BJ (cell line): ENCODE data around the gene GTSE1. TPM values are rescaled to one million over a fixed set of nuclear protein-coding genes. Genes with fewer than 3 reads are reported as not detected.
"Not testable (repeated sequence)": the region's sequence is repeated elsewhere in the genome, so short reads cannot be mapped to it uniquely, and the experiment has no call there.

Experiments used
- CTCF ChIA-PET: fragments of 350-600 bp; formaldehyde crosslinking; extraction: SDS; loops from one replicate; lab custom pipeline; 2021; ENCODE audit warnings: antibody characterized with exemption, inconsistent platforms; lab: Yijun Ruan, JAX
- POLR2A ChIA-PET: fragments of 300-600 bp; sonication (Branson Sonifier 250); formaldehyde crosslinking; extraction: SDS; loops from one replicate; lab custom pipeline; 2021; ENCODE audit warnings: antibody characterized with exemption; lab: Charles Lee
- DNase-seq: peaks from one replicate; pipeline ENCODE4 v3.0.0-alpha.2; 2011; ENCODE audit warnings: low read depth
- H3K27me3 ChIP-seq: 2 replicates; pipeline ENCODE4 v1.6.0; 2011; ENCODE audit warnings: low read length; ENCODE audit not compliant: control insufficient read depth, insufficient read depth
- H3K36me3 ChIP-seq: 2 replicates; pipeline ENCODE4 v1.5.1; 2011; ENCODE audit warnings: low read length; ENCODE audit not compliant: control insufficient read depth, insufficient read depth
- H3K4me3 ChIP-seq: 2 replicates; pipeline ENCODE4 v1.5.1; 2011; ENCODE audit warnings: low read depth, mild to moderate bottlenecking, control low read depth, low read length
- polyA plus RNA-seq: library from polyadenylated mRNA; depleted of rRNA; stranded (reverse); fragments of >200 nt; gene quantifications from 2 replicates; pipeline ENCODE4 v1.2.3, GENCODE V29; 2011
- TF ChIP-seq, protein P1 (sequence below): IDR thresholded peaks from 2 replicates; pipeline ENCODE4 v1.5.1; 2011; ENCODE audit warnings: low read depth, mild to moderate bottlenecking, control low read depth, inconsistent platforms, low read length, moderate library complexity; ENCODE audit not compliant: insufficient read depth

Gene GTSE1
- polyA plus RNA-seq, 1 experiment: 12.2 TPM

- TF ChIP-seq, protein P1, sequence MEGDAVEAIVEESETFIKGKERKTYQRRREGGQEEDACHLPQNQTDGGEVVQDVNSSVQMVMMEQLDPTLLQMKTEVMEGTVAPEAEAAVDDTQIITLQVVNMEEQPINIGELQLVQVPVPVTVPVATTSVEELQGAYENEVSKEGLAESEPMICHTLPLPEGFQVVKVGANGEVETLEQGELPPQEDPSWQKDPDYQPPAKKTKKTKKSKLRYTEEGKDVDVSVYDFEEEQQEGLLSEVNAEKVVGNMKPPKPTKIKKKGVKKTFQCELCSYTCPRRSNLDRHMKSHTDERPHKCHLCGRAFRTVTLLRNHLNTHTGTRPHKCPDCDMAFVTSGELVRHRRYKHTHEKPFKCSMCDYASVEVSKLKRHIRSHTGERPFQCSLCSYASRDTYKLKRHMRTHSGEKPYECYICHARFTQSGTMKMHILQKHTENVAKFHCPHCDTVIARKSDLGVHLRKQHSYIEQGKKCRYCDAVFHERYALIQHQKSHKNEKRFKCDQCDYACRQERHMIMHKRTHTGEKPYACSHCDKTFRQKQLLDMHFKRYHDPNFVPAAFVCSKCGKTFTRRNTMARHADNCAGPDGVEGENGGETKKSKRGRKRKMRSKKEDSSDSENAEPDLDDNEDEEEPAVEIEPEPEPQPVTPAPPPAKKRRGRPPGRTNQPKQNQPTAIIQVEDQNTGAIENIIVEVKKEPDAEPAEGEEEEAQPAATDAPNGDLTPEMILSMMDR: no peak
- Histone ChIP-seq H3K4me3 (no peak overlapping the region), H3K27me3 (no peaks in the 10 kb centered on the region), H3K36me3 (no peaks in the 10 kb centered on the region; the same call in 1 of the 2 replicates)
- ChIA-PET CTCF (interaction anchor here (1.0 to 12.1 kb wide), 3 partner anchors 190 to 318 kb away, joined by 4 to 183 read pairs (median 12); no protein-coding TSS in a partner anchor), POLR2A (no interaction called here)
- no peak for DNase-seq
Measured at GRCh38 chr22:46312056-46312455, 15.4 kb downstream of the GTSE1 start.

GRCh38 chr22:46312848-46313247 lies 16.2 kb downstream of the GTSE1 start:
- POLR2A ChIA-PET, H3K27me3 ChIP-seq, DNase-seq, H3K36me3 ChIP-seq, H3K4me3 ChIP-seq: not testable (repeated sequence)
- CTCF ChIA-PET: interaction anchor here (0.7 to 12.1 kb wide), 7 partner anchors 8 to 319 kb away, joined by 3 to 183 read pairs (median 6); no protein-coding TSS in a partner anchor

DNA sequence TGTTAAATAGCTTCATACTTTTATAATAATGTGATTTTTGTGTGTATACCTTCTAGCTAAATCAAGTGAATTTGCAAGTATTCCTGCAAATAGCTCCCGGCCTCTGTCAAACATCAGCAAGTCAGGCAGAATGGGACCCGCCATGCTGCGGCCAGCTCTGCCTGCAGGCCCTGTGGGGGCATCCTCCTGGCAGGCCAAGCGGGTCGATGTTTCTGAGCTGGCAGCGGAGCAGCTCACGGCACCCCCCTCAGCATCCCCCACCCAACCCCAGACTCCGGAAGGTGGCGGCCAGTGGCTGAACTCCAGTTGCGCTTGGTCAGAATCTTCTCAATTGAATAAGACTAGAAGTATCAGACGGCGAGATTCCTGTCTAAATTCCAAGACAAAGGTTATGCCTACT lies 19.3 kb downstream of the GTSE1 start:
- TF ChIP-seq, protein P1: no peak
- ChIA-PET CTCF (interaction anchor here (1.0 to 12.1 kb wide), 7 partner anchors 9 to 321 kb away, joined by 3 to 183 read pairs (median 9); no protein-coding TSS in a partner anchor), POLR2A (no interaction called here)
- no peak overlapping the region for H3K4me3 ChIP-seq
- DNase-seq: no peak
- no peaks in the 10 kb centered on the region for H3K27me3 ChIP-seq
- peaks cover 5% of the 10 kb centered on the region for H3K36me3 ChIP-seq

DNA sequence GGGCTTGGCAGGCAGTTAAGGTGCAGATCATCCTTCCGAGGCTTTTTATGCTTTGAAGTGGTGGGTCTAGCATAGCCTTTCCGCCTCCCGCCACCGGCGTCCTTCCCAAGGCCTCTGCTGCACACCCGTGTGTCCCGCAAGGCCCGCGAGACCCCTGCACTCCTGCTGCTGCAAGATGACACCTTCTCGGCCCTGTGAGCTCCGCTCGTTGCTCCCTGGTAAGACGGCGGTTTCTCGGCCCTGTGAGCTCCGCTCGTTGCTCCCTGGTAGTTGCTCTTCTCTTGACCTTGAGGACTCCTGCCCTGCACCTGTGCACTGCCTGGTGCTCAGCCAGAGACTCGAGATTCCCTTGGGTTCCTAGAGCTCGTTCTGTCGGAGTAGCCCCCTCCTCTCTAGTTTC lies 21.0 kb downstream of the GTSE1 start:
- CTCF ChIA-PET: interaction anchor here (0.9 to 12.1 kb wide), 2 partner anchors 196 to 323 kb away, joined by 3 to 183 read pairs; no protein-coding TSS in a partner anchor
- H3K36me3 ChIP-seq: peaks cover 5% of the 10 kb centered on the region

GRCh38 chr22:46318576-46318975 lies 21.9 kb downstream of the GTSE1 start:
- no peak overlapping the region for H3K4me3 ChIP-seq
- CTCF ChIA-PET: interaction anchor here (0.9 to 12.1 kb wide), 2 partner anchors 196 to 324 kb away, joined by 3 to 183 read pairs; no protein-coding TSS in a partner anchor
- H3K27me3 ChIP-seq: no peaks in the 10 kb centered on the region
- peaks cover 7% of the 10 kb centered on the region for H3K36me3 ChIP-seq
- DNase-seq: no peak
- TF ChIP-seq, protein P1: no peak
- POLR2A ChIA-PET: no interaction called here

More for the DNA sequence above, 21.0 kb downstream of the GTSE1 start:
- no peak overlapping the region for H3K4me3 ChIP-seq
- H3K27me3 ChIP-seq: no peaks in the 10 kb centered on the region
- TF ChIP-seq, protein P1: no peak
- POLR2A ChIA-PET: no interaction called here
- no peak for DNase-seq
